SK-MEL-5 (cell line): Measurements from ENCODE around the gene CCR5AS. TPM values are rescaled to one million over a fixed set of nuclear protein-coding genes. Genes with fewer than 3 reads are reported as not detected.

Experiments used
- total RNA-seq: library from RNA; depleted of rRNA; stranded (reverse); fragments of >200 nt; shearing (Covaris generic); gene quantifications from 2 replicates; pipeline ENCODE4 v1.2.3, GENCODE V29; 2014; rRNA removed

CCR5AS gene

Other genes starting within 250 kb of the CCR5AS start
- 0.56 and 1.0 TPM in 2 replicates for gene CCR1, start 198.8 kb downstream of the CCR5AS start, total RNA-seq
- not detected in 2 replicates for gene CCR3, start 164.6 kb downstream of the CCR5AS start, total RNA-seq
- not detected in 2 replicates for gene CCR2, start 53.0 kb downstream of the CCR5AS start, total RNA-seq
- not detected in 2 replicates for gene CCR5, start 36.1 kb downstream of the CCR5AS start, total RNA-seq
- gene CCRL2, start 193 bp upstream of the CCR5AS start, total RNA-seq, result not detected in 2 replicates
- gene LTF, start 57.8 kb upstream of the CCR5AS start, total RNA-seq, result 0.11 TPM in 1 of 2 replicates, not detected in the other
- gene RTP3, start 90.9 kb upstream of the CCR5AS start, total RNA-seq, result not detected in 2 replicates
- not detected in 2 replicates for gene LRRC2, start 159.2 kb upstream of the CCR5AS start, total RNA-seq
- not detected in 2 replicates for gene FAM240A, start 205.5 kb upstream of the CCR5AS start, total RNA-seq